Measurements from ENCODE around the gene TNC.

TNC gene

GRCh38 chr9:115104908-115105307, 13.0 kb downstream of the TNC start:
- in situ Hi-C loops (cut with HindIII; ENCODE audit: low sequenced_read_pairs), result no loop called here

- in situ Hi-C loops (cut with HindIII; ENCODE audit: low sequenced_read_pairs), result no loop called here
Observed at GRCh38 chr9:115103746-115104477, 14.0 kb downstream of the TNC start.

- in situ Hi-C loops (cut with HindIII; ENCODE audit: low sequenced_read_pairs), result no loop called here
Observed at GRCh38 chr9:115099901-115100300, 18.1 kb downstream of the TNC start.

GRCh38 chr9:115098226-115098965, 19.6 kb downstream of the TNC start:
- in situ Hi-C loops (cut with HindIII; ENCODE audit: low sequenced_read_pairs), result no loop called here

GRCh38 chr9:115093520-115093919, 24.4 kb downstream of the TNC start:
- in situ Hi-C loops (cut with HindIII; ENCODE audit: low sequenced_read_pairs), result no loop called here

GRCh38 chr9:115090486-115090885, 27.5 kb downstream of the TNC start:
- in situ Hi-C loops (cut with HindIII; ENCODE audit: low sequenced_read_pairs), result no loop called here

- in situ Hi-C loops (cut with HindIII; ENCODE audit: low sequenced_read_pairs), result no loop called here
Observed at GRCh38 chr9:115088860-115089259, 29.1 kb downstream of the TNC start.

- in situ Hi-C loops (cut with HindIII; ENCODE audit: low sequenced_read_pairs), result no loop called here
Observed at GRCh38 chr9:115086886-115087285, 31.1 kb downstream of the TNC start.

GRCh38 chr9:115086461-115086860, 31.5 kb downstream of the TNC start:
- in situ Hi-C loops (cut with HindIII; ENCODE audit: low sequenced_read_pairs), result no loop called here

GRCh38 chr9:115085773-115086377, 32.1 kb downstream of the TNC start:
- in situ Hi-C loops (cut with HindIII; ENCODE audit: low sequenced_read_pairs), result no loop called here

- in situ Hi-C loops (cut with HindIII; ENCODE audit: low sequenced_read_pairs), result no loop called here
Observed at GRCh38 chr9:115084709-115085108, 33.2 kb downstream of the TNC start.

GRCh38 chr9:115084157-115084556, 33.8 kb downstream of the TNC start:
- in situ Hi-C loops (cut with HindIII; ENCODE audit: low sequenced_read_pairs), result no loop called here

- in situ Hi-C loops (cut with HindIII; ENCODE audit: low sequenced_read_pairs), result no loop called here
Observed at GRCh38 chr9:115080242-115080641, 37.7 kb downstream of the TNC start.

- in situ Hi-C loops (cut with HindIII; ENCODE audit: low sequenced_read_pairs), result no loop called here
Observed at GRCh38 chr9:115079156-115079555, 38.8 kb downstream of the TNC start.

GRCh38 chr9:115073456-115073855, 44.5 kb downstream of the TNC start:
- in situ Hi-C loops (cut with HindIII; ENCODE audit: low sequenced_read_pairs), result no loop called here

- in situ Hi-C loops (cut with HindIII; ENCODE audit: low sequenced_read_pairs), result no loop called here
Observed at GRCh38 chr9:115071176-115071575, 46.8 kb downstream of the TNC start.

GRCh38 chr9:115069771-115070170, 48.2 kb downstream of the TNC start:
- in situ Hi-C loops (cut with HindIII; ENCODE audit: low sequenced_read_pairs), result no loop called here

- in situ Hi-C loops (cut with HindIII; ENCODE audit: low sequenced_read_pairs), result no loop called here
Observed at GRCh38 chr9:115069302-115069701, 48.7 kb downstream of the TNC start.

GRCh38 chr9:115068031-115068430, 49.9 kb downstream of the TNC start:
- in situ Hi-C loops (cut with HindIII; ENCODE audit: low sequenced_read_pairs), result no loop called here

- in situ Hi-C loops (cut with HindIII; ENCODE audit: low sequenced_read_pairs), result no loop called here
Observed at GRCh38 chr9:115063058-115063845, 54.7 kb downstream of the TNC start.

- in situ Hi-C loops (cut with HindIII; ENCODE audit: low sequenced_read_pairs), result no loop called here
Observed at GRCh38 chr9:115058684-115059315, 59.2 kb downstream of the TNC start.

All from endothelial cell of hepatic sinusoid (primary cell).